ENCODE results near the gene PRRT2.

DNA sequence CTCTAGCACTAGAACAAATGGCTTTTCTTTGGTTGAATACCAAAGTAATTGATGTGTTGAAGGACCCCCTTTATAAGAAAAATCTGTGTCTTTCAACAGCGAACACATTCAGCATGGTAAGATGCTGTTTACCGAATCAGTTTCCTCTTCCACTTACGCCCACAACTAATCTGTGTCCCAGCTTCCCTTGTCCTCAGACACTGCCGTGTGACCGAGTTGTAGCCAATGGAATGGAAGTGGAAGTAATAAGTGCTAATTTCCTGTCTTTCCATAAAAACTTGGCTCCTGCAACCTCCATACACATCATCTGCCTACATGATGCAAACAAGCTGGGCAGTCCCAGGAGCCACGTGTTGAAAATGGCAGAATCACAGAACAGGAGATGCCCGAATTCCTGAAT, 40.7 kb downstream of the PRRT2 start:
- TF ChIP-seq, protein P1, sequence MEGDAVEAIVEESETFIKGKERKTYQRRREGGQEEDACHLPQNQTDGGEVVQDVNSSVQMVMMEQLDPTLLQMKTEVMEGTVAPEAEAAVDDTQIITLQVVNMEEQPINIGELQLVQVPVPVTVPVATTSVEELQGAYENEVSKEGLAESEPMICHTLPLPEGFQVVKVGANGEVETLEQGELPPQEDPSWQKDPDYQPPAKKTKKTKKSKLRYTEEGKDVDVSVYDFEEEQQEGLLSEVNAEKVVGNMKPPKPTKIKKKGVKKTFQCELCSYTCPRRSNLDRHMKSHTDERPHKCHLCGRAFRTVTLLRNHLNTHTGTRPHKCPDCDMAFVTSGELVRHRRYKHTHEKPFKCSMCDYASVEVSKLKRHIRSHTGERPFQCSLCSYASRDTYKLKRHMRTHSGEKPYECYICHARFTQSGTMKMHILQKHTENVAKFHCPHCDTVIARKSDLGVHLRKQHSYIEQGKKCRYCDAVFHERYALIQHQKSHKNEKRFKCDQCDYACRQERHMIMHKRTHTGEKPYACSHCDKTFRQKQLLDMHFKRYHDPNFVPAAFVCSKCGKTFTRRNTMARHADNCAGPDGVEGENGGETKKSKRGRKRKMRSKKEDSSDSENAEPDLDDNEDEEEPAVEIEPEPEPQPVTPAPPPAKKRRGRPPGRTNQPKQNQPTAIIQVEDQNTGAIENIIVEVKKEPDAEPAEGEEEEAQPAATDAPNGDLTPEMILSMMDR (IDR thresholded peaks at IDR 0.05), result no peak
- TF ChIP-seq POLR2AphosphoS5 (IDR thresholded peaks at IDR 0.05), result no peak

Measured in breast epithelium (tissue), 3 donors.